Astrocyte of the cerebellum (primary cell): ENCODE data around the gene TOP2A.

Source experiments
- DNase-seq: peaks from one replicate; pipeline ENCODE4 v3.0.0-alpha.2; 2011; ENCODE audit warnings: low read depth
- H3K4me3 ChIP-seq: 2 replicates; pipeline ENCODE4 v1.5.1; 2011; ENCODE audit warnings: mild to moderate bottlenecking, low read depth, low read length, moderate library complexity
- CTCF ChIP-seq: IDR thresholded peaks from 2 replicates; pipeline ENCODE4 v1.5.1; 2012; ENCODE audit warnings: low read length, low read depth, moderate library complexity, mild to moderate bottlenecking; ENCODE audit errors: missing control alignments
- in situ Hi-C: cut with HindIII; loops from 2 replicates; pipeline ENCODE4 v1.10.0; 2017; ENCODE audit warnings: low sequenced_read_pairs

Gene TOP2A

GRCh38 chr17:40462343-40463121, 44.8 kb upstream of the TOP2A start:
- no peak for DNase-seq
- H3K4me3 ChIP-seq: no peak overlapping the region
- in situ Hi-C loops: loop anchor here (5.0 kb wide), 1 partner anchor 70 kb away; no protein-coding TSS in a partner anchor
- no peak for TF ChIP-seq CTCF

- no peak for TF ChIP-seq CTCF
- H3K4me3 ChIP-seq: no peak overlapping the region
- DNase-seq: no peak
- in situ Hi-C loops: loop anchor here (5.0 kb wide), 1 partner anchor 70 kb away; no protein-coding TSS in a partner anchor
These were observed 44.1 kb upstream of the TOP2A start for GRCh38 chr17:40461732-40462342.

GRCh38 chr17:40460968-40461731, 43.5 kb upstream of the TOP2A start:
- TF ChIP-seq CTCF: no peak
- no peak overlapping the region for H3K4me3 ChIP-seq
- in situ Hi-C loops: loop anchor here (5.0 kb wide), 1 partner anchor 71 kb away; no protein-coding TSS in a partner anchor
- DNase-seq: no peak

- in situ Hi-C loops: loop anchor here (5.0 kb wide), 1 partner anchor 72 kb away; no protein-coding TSS in a partner anchor
These were observed 42.9 kb upstream of the TOP2A start for GRCh38 chr17:40460604-40460967.

GRCh38 chr17:40459636-40460603, 42.2 kb upstream of the TOP2A start:
- H3K4me3 ChIP-seq: no peak overlapping the region
- TF ChIP-seq CTCF: no peak
- no peak for DNase-seq
- in situ Hi-C loops: loop anchor here (5.0 kb wide), 1 partner anchor 72 kb away; no protein-coding TSS in a partner anchor

More at GRCh38 chr17:40460604-40460967, 42.9 kb upstream of the TOP2A start:
- DNase-seq: no peak
- no peak overlapping the region for H3K4me3 ChIP-seq
- TF ChIP-seq CTCF: no peak
